SH-SY5Y (cell line): Measurements from ENCODE around the gene TACC2.

Source experiments
- GATA2 ChIP-seq: IDR thresholded peaks from 2 replicates; pipeline ENCODE4 v1.6.1; 2011; ENCODE audit warnings: mild to moderate bottlenecking, low read depth, low read length
- GATA3 ChIP-seq: IDR thresholded peaks from 2 replicates; pipeline ENCODE4 v1.6.1; 2011; ENCODE audit warnings: low read depth, mild to moderate bottlenecking, low read length, moderate library complexity

DNA sequence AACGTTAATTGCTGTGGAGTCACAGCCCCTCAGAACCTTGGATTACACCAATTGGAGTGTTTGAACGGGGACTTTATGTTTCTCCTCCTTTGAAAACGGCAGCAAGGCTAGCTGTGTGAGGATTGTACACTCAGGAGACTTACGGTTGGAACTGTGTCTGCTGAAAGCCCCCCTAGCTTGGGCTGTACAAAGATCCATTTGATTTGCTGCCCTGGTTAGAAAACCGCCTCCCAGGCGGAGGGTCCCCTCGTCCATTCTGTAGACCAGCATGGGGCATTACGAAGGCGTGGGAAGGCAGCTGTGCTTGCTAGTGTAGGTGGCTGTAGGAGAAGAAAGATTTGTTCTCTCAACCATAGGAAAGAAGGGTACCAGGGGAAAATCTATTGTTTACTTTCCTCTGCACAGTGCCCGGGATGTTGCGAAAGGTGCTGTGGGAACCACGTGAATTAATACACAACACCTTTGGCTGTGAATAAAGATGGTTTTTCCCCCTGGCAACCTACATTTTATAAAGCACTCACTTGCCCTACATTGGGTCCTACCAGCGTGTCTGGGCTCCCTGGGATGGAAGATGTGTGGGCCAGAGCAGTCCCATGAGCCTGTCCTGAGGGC lies 208.8 kb downstream of the TACC2 start:
- TF ChIP-seq GATA3 (no peak), GATA2 (no peak)
